Inflammatory macrophage treated with lipopolysaccharide for 4 hours (primary cell): ENCODE results near the gene RNU1-4.
"Not testable (repeated sequence)": the region's sequence is repeated elsewhere in the genome, so short reads cannot be mapped to it uniquely, and the experiment has no call there.

Experiments used
- DNase-seq: peaks from one replicate; pipeline ENCODE4 v3.0.0-alpha.2; 2020

RNU1-4 gene

DNA sequence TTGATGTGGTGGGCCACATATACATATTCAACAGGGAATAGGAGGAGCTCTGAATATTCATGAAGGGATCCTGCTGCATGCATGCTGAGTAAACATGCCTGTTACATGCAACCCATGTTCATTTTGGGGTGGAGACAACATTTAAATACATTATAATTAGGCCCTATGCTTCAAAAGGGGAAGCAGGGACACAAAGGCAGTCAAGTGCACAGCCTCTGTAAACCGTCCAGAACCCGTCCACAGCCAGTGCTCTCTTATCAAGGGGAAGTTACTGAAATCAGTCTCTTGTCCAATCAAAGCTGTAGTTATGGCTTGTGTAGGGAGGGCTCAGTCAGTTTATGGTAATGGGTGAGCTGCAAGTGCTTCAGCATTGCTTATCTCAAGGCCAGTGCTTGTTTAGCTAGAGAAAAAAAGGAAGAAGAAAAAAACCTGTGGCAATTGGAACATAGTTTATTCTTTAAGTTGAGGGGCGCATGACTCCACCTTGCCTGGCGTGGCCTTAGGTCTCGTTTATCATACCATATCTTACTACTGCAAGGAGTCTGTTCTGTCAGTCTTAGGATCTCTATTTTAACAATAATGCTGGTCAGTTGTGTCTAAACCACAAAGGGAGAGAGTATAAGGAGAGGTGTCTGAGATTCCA lies 7.9 kb upstream of the RNU1-4 start:
- DNase-seq = not testable (repeated sequence)

DNA sequence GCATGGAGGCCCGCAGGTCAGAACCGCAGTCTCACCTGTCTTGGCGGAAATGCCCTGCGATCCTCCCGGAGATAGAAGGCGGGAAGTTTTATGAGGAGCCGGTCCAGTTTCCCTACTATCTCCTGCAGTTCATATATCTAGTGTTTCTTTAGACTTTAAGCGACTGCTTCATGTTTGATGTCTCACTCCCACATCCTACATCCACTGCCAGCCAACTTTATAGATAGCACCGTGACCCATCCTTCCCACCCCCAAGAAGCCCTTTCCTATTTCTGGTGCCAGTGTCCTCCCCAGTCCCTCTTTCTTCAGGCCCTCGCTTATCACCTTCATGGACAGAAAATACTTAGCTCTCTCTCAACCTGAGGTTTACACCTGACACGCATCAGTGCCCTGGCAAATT lies 914 bp downstream of the RNU1-4 start:
- DNase-seq = not testable (repeated sequence)

DNA sequence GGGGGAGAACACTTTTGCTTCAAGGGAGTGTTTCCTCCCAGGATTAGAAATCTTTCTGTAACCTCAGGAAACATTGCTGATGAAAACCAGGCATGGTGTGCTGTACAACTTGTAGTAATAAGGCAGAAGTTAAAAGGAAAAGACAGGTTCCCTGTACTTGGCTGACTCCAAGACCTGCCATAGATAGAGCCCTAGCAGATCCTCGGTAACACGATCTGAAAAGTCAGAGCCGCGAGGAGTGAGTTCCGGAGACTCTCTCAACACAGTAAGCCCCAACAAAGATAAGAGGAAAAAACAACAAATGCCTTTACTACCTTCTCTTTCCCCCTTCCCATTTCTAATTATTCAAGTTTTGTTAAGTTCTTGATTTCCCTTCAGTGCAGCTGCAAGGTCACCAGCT lies 7.3 kb downstream of the RNU1-4 start:
- DNase-seq = not testable (repeated sequence)

DNA sequence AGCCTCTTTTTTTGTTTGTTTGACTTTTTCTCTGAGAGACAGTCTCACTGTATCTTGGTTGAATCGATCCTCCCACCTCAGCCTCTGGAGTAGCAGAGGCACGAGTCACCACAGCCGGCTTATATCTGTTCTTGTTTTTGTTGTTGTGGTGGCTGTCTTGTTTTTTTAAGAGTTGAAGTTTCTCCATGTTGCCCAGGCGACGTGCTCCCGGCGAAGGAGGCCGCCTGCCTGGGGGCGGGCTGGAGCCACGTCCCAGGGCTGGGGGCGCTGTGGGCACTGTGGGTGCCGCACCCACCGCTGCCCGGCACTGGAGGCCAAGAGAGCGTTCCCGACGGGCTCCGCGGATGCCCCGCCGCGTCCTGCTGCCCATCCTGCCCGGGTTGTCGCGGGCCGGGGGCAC lies 8.4 kb downstream of the RNU1-4 start:
- not testable (repeated sequence) for DNase-seq

GRCh38 chr1:16749910-16750888 lies 9.9 kb downstream of the RNU1-4 start:
- DNase-seq = not testable (repeated sequence)

- not testable (repeated sequence) for DNase-seq
These were observed 12.5 kb downstream of the RNU1-4 start for GRCh38 chr1:16752770-16753169.

GRCh38 chr1:16755385-16755784 lies 15.1 kb downstream of the RNU1-4 start:
- DNase-seq = not testable (repeated sequence)

- DNase-seq = not testable (repeated sequence)
These were observed 15.6 kb downstream of the RNU1-4 start for GRCh38 chr1:16755932-16756331.

- DNase-seq = not testable (repeated sequence)
These were observed 17.3 kb downstream of the RNU1-4 start for GRCh38 chr1:16757574-16757973.

DNA sequence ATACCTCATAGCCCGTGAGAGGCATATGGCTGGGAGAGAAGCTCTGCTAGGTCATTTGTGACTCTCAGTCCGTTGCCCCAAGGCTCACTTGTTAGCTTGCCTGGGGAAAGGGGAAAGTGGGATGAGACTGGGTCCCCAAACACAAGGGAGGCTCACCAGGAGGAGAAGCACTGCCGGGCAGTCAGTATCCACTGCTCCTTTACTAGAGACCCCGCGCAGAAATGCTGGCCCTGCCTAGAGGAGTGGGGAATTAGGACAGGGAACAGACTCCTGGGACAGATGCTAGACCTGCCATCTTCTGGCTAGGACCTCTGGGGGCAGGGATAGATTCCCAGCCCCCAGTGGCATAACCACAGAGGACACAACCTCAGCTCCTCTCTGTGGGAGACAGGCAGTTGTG lies 17.7 kb downstream of the RNU1-4 start:
- DNase-seq = not testable (repeated sequence)

DNA sequence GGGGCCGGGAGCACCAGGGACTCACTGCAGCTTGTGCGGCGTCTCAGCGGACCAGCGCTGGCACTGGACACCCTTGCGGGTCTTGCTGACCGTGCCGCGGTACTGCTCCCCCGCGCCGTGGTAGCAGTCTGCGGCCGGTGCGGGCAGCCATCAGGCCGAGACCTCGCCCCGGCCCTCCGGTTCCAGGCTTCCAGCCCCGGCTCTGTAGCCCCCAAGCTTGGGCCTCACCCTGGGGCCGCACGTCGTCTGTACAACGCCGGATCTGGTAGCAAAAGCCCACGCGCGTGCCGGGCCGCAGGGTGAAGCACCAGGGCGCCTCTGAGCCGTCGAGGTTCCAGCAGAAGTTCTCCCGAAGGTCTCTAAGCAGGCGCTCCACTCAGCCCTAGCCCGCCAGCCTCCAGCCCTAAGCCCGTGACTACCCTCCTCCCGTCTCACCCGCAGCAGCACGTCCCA lies 18.8 kb downstream of the RNU1-4 start:
- not testable (repeated sequence) for DNase-seq

- not testable (repeated sequence) for DNase-seq
These were observed 19.5 kb downstream of the RNU1-4 start for GRCh38 chr1:16759650-16760455.

DNA sequence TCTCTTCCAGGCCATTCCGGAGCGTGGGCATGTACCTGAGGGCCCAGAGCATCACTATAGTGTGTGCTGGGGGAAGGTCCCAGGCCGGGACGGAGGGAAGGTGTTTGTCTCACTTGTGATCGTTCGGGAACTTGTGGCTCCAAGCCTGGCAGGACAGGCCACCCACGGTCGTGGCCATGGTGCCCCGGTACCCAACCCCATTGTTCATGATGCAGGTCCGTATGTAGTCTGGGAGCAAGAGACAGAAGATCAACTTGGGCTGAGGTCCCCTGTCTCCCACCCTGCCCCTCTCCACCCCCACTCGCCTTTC lies 20.1 kb downstream of the RNU1-4 start:
- DNase-seq = not testable (repeated sequence)

GRCh38 chr1:16760801-16761200 lies 20.5 kb downstream of the RNU1-4 start:
- not testable (repeated sequence) for DNase-seq

DNA sequence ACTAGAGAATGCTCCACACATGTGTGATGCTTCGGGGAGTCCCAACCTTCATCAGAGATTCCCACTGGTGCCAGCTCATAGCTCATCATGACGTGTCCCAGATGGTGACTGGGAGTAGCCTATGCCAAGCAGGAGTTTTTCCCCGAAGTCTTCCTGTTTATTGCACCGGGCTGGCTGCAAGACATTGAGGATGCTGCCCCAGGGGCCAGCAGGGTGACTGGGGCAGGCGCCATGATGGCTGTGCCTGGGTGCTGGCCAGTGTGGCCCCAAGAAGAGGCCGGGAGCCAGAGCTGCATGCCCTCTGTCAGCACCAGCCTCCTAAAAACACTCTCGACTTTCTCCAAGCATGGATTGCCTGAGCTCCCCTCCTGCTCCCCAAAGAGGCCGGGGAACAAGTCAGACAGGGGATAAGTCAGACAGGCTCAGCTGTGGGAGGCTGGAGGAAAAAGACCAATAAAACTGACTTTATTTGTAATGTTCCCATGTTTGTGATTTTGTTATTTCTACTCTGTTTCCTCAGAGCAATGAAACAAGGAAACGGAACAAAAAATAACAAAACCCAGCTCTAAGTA lies 24.0 kb downstream of the RNU1-4 start:
- DNase-seq = not testable (repeated sequence)

DNA sequence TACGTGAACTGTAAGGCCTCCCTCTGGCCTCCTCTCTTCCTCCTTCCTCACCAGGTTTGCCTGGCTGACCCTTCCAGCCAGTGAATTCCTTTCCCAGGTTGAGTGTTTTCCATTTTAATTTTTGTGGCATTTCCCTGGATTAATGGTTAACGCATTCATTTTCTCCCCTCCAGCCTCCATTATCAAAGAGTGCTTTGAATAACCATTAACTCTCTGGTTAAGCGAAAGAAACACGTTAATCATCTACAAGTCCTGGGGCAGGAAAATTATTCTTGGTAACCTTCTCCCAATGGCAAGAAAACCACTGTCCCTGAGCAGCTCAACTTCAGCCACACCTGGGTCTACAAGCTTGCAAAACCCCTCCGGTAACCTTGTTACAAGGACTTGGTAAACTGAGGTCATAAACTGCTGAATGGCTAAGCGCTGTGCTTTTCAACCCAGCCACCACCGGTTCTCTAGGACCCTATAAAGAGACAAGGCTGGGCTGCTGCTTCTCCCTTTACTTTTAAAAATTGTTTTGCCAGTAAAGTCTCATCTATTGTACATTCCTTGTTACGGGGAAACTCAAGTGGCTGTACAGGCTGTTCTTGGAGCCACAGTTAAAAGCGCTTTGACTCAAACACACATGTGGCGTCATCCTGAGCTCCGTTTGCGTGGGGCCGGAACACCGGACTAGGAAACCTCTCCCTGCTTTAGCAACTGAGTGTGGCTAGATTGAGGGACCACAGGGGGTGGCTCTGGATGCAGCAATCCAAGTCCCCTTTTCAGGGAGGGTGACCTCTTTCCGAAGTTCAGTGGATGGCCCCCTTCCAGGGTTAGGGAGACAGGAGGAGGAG lies 24.7 kb downstream of the RNU1-4 start:
- not testable (repeated sequence) for DNase-seq

DNA sequence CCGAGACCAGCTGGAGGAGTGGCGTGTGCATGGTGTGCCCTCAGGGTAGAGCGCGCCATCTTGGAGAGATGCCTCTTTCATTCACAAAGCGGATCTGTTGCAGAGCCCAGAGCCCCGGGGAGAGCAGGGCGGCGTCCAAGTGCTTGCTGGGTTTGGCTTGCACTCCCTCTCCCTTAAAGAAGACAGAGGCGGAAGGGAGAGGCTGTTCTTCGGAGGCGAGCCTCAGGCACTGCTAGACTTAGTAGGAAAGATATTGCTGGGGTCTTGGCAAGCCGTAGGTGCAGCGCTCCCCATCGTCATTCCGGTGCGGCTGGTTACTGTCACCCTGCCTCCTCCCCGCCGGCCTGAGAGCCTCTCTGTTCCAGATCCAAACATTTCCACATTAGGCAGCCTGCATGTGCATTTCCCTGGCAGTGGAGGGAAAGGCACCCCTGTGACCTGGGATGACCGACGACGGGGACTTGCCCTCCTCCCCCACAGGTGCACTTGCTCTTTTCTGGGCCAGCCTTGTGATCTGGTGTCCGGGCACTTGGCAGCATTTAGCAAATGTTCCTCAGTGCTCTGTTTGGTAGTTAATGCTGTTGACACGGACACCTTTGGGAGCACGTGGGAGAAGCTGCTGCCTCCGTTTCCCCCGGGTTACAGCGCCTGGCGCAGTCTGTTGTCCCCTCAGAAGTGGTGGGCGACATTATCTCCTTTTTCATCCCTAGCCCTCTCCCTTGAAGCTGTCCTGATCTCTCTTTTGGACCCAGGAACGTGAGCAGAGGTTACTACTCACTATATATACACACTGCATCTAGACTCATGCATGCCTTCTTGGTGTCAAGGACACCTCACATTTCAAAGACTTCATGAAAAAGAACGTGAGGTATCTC lies 25.7 kb downstream of the RNU1-4 start:
- DNase-seq = not testable (repeated sequence)

GRCh38 chr1:16766689-16767256 lies 26.5 kb downstream of the RNU1-4 start:
- not testable (repeated sequence) for DNase-seq

DNA sequence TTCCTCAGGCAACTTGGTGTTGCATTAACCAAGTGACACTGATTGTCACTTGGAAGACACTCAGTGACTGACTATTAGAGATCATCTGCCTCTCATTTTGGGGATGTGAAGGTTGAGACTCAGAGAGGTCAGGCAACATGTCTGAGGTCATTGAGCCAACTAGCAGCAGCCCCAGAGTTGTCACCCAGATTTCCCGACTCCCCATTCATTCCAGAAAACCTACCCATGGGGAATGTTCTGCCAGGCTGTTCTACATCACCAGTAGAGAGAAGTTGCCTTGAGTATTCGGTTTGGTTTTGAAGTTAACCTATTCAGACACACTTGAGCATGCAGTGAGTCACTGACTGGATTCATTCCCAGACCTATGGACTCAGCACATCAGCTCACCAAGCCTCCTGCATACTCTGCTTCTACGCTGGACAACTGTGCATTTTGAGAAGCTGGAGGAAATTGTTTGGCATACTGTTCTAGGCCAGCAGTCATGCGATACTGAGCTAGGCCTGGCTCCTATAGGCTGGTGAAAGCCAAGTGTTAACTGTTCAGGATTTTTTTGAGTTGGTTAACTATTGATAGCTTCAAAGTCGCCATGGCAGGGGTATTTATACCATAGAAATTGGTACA lies 29.9 kb downstream of the RNU1-4 start:
- DNase-seq = not testable (repeated sequence)
